H9 (cell line): Measurements from ENCODE around the gene MATN1. TPM values are rescaled to one million over a fixed set of nuclear protein-coding genes. Genes with fewer than 3 reads are reported as not detected.

Experiments
- DNase-seq: peaks from one replicate; pipeline ENCODE4 v3.0.0-alpha.2; 2017
- H2AFZ ChIP-seq: one replicate; pipeline ENCODE4 v1.6.1; 2013; ENCODE audit warnings: mild to moderate bottlenecking, low read length, control low read depth, moderate library complexity
- H2AK5ac ChIP-seq: 2 replicates; pipeline ENCODE4 v1.6.1; 2013; ENCODE audit warnings: low read length, control low read depth, mixed read lengths; ENCODE audit not compliant: insufficient read length
- H2BK120ac ChIP-seq: one replicate; pipeline ENCODE4 v1.6.1; 2013; ENCODE audit warnings: low read depth, mild to moderate bottlenecking, low read length, control low read depth, inconsistent platforms; ENCODE audit not compliant: poor library complexity, severe bottlenecking
- H2BK12ac ChIP-seq: 2 replicates; pipeline ENCODE4 v1.6.1; 2013; ENCODE audit warnings: low read length, control low read depth, mixed read lengths, low read depth; ENCODE audit not compliant: insufficient read length
- H2BK15ac ChIP-seq: 2 replicates; pipeline ENCODE4 v1.6.1; 2013; ENCODE audit warnings: low read depth, low read length, control low read depth
- H2BK20ac ChIP-seq: one replicate; pipeline ENCODE4 v1.6.1; 2013; ENCODE audit warnings: low read depth, mild to moderate bottlenecking, low read length, control low read depth, inconsistent platforms; ENCODE audit not compliant: poor library complexity, severe bottlenecking
- H2BK5ac ChIP-seq: 2 replicates; pipeline ENCODE4 v1.6.1; 2013; ENCODE audit warnings: low read length, control low read depth, mixed read lengths; ENCODE audit not compliant: insufficient read length
- H3K14ac ChIP-seq: 2 replicates; pipeline ENCODE4 v1.6.1; 2013; ENCODE audit warnings: low read length, control low read depth; ENCODE audit not compliant: insufficient read depth
- H3K18ac ChIP-seq: 2 replicates; pipeline ENCODE4 v1.6.1; 2013; ENCODE audit warnings: low read depth, mild to moderate bottlenecking, mixed read lengths, low read length, control low read depth; ENCODE audit not compliant: insufficient read length
- H3K23ac ChIP-seq: 2 replicates; pipeline ENCODE4 v1.6.1; 2013; ENCODE audit warnings: low read length, control low read depth, mixed read lengths, low read depth; ENCODE audit not compliant: insufficient read length
- H3K23me2 ChIP-seq: 2 replicates; pipeline ENCODE4 v1.6.1; 2013; ENCODE audit warnings: low read depth, mild to moderate bottlenecking, mixed read lengths, low read length, control low read depth; ENCODE audit not compliant: insufficient read length, poor library complexity, severe bottlenecking
- H3K27ac ChIP-seq: 2 replicates; pipeline ENCODE4 v1.5.1; 2013; ENCODE audit warnings: low read length, control low read depth, mixed read lengths, low read depth; ENCODE audit not compliant: insufficient read length
- H3K27me3 ChIP-seq: 2 replicates; pipeline ENCODE4 v1.6.1; 2013; ENCODE audit warnings: low read length, control low read depth, inconsistent platforms; ENCODE audit not compliant: insufficient read depth
- H3K4ac ChIP-seq: 2 replicates; pipeline ENCODE4 v1.6.1; 2013; ENCODE audit warnings: low read depth, mild to moderate bottlenecking, control low read depth, inconsistent platforms, low read length, moderate library complexity
- H3K4me1 ChIP-seq: 2 replicates; pipeline ENCODE4 v1.6.1; 2013; ENCODE audit warnings: low read length, control low read depth, inconsistent platforms; ENCODE audit not compliant: insufficient read depth
- H3K4me2 ChIP-seq: 2 replicates; pipeline ENCODE4 v1.6.1; 2013; ENCODE audit warnings: low read length, control low read depth, mixed read lengths; ENCODE audit not compliant: insufficient read length, insufficient read depth
- H3K56ac ChIP-seq: 2 replicates; pipeline ENCODE4 v1.6.1; 2013; ENCODE audit warnings: low read depth, mild to moderate bottlenecking, mixed read lengths, low read length, control low read depth; ENCODE audit not compliant: insufficient read length
- H3K79me1 ChIP-seq: 2 replicates; pipeline ENCODE4 v1.6.1; 2013; ENCODE audit warnings: low read depth, mild to moderate bottlenecking, moderate library complexity, low read length, control low read depth, inconsistent platforms; ENCODE audit not compliant: insufficient read depth, poor library complexity, severe bottlenecking
- H3K79me2 ChIP-seq: 2 replicates; pipeline ENCODE4 v1.6.1; 2013; ENCODE audit warnings: low read length, control low read depth, inconsistent platforms; ENCODE audit not compliant: insufficient read depth
- H3K9ac ChIP-seq: 2 replicates; pipeline ENCODE4 v1.6.1; 2013; ENCODE audit warnings: low read length, control low read depth, mixed read lengths; ENCODE audit not compliant: insufficient read length; ENCODE audit errors: extremely low read depth
- H3K9me3 ChIP-seq: one replicate; pipeline ENCODE4 v1.6.1; 2013; ENCODE audit warnings: low read depth, low read length, inconsistent platforms; ENCODE audit not compliant: control insufficient read depth
- H3T11ph ChIP-seq: one replicate; pipeline ENCODE4 v1.6.1; 2013; ENCODE audit warnings: mild to moderate bottlenecking, low read length, control low read depth, inconsistent platforms
- H4K20me1 ChIP-seq: one replicate; pipeline ENCODE4 v1.6.1; 2013; ENCODE audit not compliant: control insufficient read depth, insufficient read length, insufficient read depth
- H4K5ac ChIP-seq: 2 replicates; pipeline ENCODE4 v1.6.1; 2013; ENCODE audit warnings: low read depth, mild to moderate bottlenecking, mixed read lengths, low read length, control low read depth; ENCODE audit not compliant: insufficient read length
- H4K8ac ChIP-seq: replicated peaks from 2 replicates; pipeline ENCODE4 v1.6.1; 2013; ENCODE audit warnings: low read length, control low read depth, mixed read lengths, low read depth; ENCODE audit not compliant: insufficient read length
- H4K91ac ChIP-seq: 2 replicates; pipeline ENCODE4 v1.6.1; 2013; ENCODE audit warnings: low read depth, mild to moderate bottlenecking, moderate library complexity, mixed read lengths, low read length, control low read depth; ENCODE audit not compliant: insufficient read length
- H3K27ac Mint-ChIP-seq, 3 experiments: 2 replicates in 2 of 3; 3 replicates in 1 of 3; pipeline ENCODE4 v1.8.0; 2020 to 2021; ENCODE audit warnings: mixed read lengths in 3 of 3, mild to moderate bottlenecking in 1 of 3, moderate library complexity in 1 of 3
- H3K27me3 Mint-ChIP-seq: 2 replicates; pipeline ENCODE4 v1.8.0; 2021; ENCODE audit warnings: low read depth, mild to moderate bottlenecking, moderate library complexity, mixed read lengths
- H3K36me3 Mint-ChIP-seq, 3 experiments: 2 replicates in 2 of 3; 3 replicates in 1 of 3; pipeline ENCODE4 v1.8.0; 2020 to 2021; ENCODE audit warnings: low read depth in 3 of 3, mixed read lengths in 3 of 3; ENCODE audit not compliant: insufficient read depth in 1 of 3
- H3K4me1 Mint-ChIP-seq, 2 experiments: 2 replicates each; pipeline ENCODE4 v1.8.0; 2020; ENCODE audit warnings: mixed read lengths in 2 of 2
- H3K4me3 Mint-ChIP-seq, 2 experiments: 2 replicates in 1 of 2; 3 replicates in 1 of 2; pipeline ENCODE4 v1.8.0; 2020 to 2021; ENCODE audit warnings: mild to moderate bottlenecking in 2 of 2, mixed read lengths in 2 of 2, moderate library complexity in 1 of 2
- H3K9me3 Mint-ChIP-seq, 2 experiments: 2 replicates in 1 of 2; 3 replicates in 1 of 2; pipeline ENCODE4 v1.8.0; 2020; ENCODE audit warnings: mild to moderate bottlenecking in 2 of 2, mixed read lengths in 2 of 2, moderate library complexity in 1 of 2
- WGBS: extraction: QIAGEN DNeasy Blood & Tissue Kit; methylation state at CpG from one replicate; pipeline ENCODE4 v1.1.7; 2013; ENCODE audit warnings: missing lambda C conversion rate, low lambda C conversion rate, mixed read lengths; ENCODE audit not compliant: insufficient read length; ENCODE audit errors: extremely low coverage; 5-methylcytosine and 5-hydroxymethylcytosine counted together
- total RNA-seq: library from RNA; stranded (reverse); gene quantifications from 2 replicates; pipeline ENCODE4 v1.2.1, GENCODE V29; 2021
- TF ChIP-seq, protein P1 (sequence below): fragments of 200-600 bp; sonication (generic); conservative IDR thresholded peaks from 3 replicates; pipeline ENCODE4 v1.8.0; 2021; ENCODE audit warnings: antibody characterized with exemption, mild to moderate bottlenecking

Gene MATN1
- total RNA-seq, 1 experiment from 2014 or later: not detected

DNA sequence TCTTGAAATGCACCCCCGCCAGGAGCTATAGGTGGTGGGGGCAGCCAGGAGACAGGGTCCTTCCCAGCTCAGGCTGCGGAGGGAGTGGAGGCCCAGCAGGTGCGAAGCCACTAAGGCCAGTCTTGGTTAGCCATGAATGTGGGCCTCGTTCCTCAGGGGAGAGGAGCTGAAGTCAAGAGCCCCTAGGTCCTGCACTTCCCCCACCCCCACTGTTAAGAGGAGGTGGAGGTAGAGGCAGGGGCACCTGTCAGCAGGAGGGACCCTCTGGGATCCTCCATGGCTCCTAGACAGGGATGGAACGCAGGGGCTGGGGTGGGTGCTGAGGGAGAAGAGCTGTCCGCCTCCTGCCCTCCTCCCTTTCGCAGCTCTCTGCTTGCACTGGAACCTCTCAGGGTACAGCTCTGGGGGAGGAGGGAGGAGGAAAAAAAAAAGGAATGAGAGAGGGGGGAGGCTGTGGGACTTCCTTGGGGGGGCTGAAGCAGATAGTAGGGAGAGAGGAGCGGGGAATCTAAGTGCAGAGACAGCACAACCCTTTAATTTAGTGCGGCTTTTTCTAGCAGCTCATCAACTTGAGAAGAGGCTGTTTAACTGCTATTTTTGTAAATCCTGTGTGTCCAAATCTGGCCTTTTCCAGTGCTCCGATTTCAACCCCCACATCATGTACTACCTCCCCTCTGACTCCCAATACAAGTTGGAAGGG is 37.0 kb downstream of the MATN1 start:
- no peak for DNase-seq
- Mint-ChIP-seq H3K27ac (no peak overlapping the region; a peak in 1 of 7 replicates), H3K4me3 (peak overlapping the region; percentile 62 to 72), H3K27me3 (peaks cover 34% of the 10 kb centered on the region), H3K4me1 (peaks cover 21 to 38% of the 10 kb centered on the region in 2 experiments), H3K36me3 (no peaks in the 10 kb centered on the region; a peak in 1 of 7 replicates), H3K9me3 (no peaks in the 10 kb centered on the region; a peak in 1 of 5 replicates)
- Histone ChIP-seq H3K23ac (no peak overlapping the region), H3K4me2 (peak overlapping the region; percentile 41), H4K5ac (no peak overlapping the region), H2BK15ac (no peak overlapping the region), H3K9ac (no peak overlapping the region), H3K79me1 (no peaks in the 10 kb centered on the region), H4K8ac (no peak overlapping the region), H3K4ac (no peak overlapping the region), H3K18ac (no peak overlapping the region), H2AK5ac (no peak overlapping the region), H2BK20ac (no peak overlapping the region), H3T11ph (no peak overlapping the region), H3K14ac (peak overlapping the region; percentile 39; the same call in 1 of the 2 replicates), H2BK12ac (no peak overlapping the region), H3K27me3 (no peaks in the 10 kb centered on the region), H3K27ac (no peak overlapping the region), H4K91ac (peak overlapping the region; percentile 66), H3K79me2 (no peaks in the 10 kb centered on the region), H2BK120ac (no peak overlapping the region), H3K4me1 (peaks cover 14% of the 10 kb centered on the region), H3K23me2 (no peaks in the 10 kb centered on the region), H2AFZ (no peak overlapping the region), H3K9me3 (no peaks in the 10 kb centered on the region), H4K20me1 (no peaks in the 10 kb centered on the region), H3K56ac (no peak overlapping the region), H2BK5ac (no peak overlapping the region)
- TF ChIP-seq, protein P1, sequence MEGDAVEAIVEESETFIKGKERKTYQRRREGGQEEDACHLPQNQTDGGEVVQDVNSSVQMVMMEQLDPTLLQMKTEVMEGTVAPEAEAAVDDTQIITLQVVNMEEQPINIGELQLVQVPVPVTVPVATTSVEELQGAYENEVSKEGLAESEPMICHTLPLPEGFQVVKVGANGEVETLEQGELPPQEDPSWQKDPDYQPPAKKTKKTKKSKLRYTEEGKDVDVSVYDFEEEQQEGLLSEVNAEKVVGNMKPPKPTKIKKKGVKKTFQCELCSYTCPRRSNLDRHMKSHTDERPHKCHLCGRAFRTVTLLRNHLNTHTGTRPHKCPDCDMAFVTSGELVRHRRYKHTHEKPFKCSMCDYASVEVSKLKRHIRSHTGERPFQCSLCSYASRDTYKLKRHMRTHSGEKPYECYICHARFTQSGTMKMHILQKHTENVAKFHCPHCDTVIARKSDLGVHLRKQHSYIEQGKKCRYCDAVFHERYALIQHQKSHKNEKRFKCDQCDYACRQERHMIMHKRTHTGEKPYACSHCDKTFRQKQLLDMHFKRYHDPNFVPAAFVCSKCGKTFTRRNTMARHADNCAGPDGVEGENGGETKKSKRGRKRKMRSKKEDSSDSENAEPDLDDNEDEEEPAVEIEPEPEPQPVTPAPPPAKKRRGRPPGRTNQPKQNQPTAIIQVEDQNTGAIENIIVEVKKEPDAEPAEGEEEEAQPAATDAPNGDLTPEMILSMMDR: no peak
- no CpG with 5 or more reads among the region's 10 CpGs for WGBS
